GM21619 (cell line): Measurements from ENCODE around the gene PLA2G4B.

ENCODE experiments used
- ATAC-seq: cut with Tn5 transposase; IDR thresholded peaks from one replicate; pipeline ENCODE4 v1.9.1; 2021; ENCODE audit not compliant: unreplicated experiment

PLA2G4B gene

DNA sequence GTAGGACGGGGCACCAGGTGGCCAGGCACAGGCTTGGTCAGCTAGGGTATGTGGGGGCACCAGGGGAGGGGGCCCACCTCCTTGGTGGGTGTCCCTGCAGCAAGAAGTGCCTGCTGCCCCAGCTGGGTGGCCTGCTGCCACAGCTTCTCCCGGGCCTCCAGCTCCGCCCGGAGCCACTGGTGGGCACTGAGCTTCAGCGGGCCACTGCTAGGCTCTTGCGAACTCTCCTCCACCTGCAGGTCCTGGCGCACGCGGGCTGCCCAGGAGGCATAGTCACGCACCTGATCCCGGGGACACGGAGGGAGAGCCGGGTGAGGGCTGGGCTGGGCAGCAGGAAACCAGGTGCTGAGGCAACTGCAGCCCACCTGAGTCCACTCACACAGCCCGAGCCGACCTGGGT, 29.7 kb downstream of the PLA2G4B start:
- ATAC-seq: no peak

DNA sequence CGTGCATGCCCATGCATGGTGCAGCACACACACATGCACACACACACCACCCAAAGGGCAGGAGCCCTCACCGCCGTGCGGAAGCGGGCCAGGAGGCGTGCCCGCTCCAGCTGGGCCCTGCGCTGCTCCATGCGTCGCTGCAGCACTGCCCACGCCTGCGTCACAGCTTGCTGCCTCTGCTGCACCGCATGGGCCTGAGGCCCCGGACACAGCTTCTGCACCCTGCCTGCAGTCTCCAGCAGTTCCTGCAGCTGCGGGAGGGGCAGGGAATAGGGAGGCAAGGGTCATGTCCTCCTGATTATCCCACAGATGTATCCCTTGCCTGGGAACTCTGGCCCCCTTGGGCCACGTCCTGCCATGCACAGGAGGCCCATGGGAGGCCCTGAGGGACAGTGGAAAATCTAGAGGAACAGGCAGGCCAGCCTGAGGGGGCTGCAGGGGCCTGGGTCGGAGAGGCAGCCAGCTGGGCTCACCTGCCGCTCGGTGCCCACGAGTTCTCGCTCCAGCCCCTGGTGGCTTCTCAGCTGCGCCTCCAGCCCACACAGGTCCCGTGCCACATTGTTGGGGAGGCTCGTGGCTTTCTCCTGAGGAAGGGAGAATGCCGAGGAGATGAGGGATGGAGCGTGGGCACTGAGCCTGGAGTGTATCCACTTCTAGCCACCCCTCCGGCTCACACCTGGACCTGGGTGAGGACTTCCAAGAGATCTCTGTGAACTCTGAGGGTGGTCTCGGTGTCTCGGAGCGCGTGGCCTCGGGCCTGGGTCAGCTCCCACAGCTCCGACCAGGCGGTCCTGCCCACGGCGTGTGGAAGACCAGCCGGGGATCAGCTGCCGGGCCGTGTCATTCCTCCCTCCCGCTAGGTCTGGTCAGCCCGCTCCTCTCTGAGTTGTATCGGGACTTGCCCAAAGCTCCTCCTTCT, 31.4 kb downstream of the PLA2G4B start:
- ATAC-seq: no peak

DNA sequence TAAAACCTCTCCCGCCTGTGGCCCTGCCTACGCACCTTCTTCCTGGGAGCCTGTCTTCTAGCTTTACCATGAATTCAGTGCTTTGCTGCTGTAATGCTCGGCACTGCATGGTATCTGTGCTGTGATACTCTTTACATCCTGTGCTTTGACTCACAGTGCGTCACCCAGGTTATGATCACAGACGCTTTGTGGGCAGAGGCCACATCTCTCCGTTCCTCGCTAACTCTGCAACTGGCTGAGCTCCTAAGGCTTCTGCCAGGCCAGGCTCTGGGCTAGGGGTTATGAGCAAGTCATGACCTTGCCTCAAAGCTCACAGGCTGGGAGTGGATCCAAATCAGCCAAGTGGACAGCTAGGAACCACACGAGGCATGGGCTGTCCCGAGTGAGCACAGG, 32.0 kb downstream of the PLA2G4B start:
- ATAC-seq: no peak

DNA sequence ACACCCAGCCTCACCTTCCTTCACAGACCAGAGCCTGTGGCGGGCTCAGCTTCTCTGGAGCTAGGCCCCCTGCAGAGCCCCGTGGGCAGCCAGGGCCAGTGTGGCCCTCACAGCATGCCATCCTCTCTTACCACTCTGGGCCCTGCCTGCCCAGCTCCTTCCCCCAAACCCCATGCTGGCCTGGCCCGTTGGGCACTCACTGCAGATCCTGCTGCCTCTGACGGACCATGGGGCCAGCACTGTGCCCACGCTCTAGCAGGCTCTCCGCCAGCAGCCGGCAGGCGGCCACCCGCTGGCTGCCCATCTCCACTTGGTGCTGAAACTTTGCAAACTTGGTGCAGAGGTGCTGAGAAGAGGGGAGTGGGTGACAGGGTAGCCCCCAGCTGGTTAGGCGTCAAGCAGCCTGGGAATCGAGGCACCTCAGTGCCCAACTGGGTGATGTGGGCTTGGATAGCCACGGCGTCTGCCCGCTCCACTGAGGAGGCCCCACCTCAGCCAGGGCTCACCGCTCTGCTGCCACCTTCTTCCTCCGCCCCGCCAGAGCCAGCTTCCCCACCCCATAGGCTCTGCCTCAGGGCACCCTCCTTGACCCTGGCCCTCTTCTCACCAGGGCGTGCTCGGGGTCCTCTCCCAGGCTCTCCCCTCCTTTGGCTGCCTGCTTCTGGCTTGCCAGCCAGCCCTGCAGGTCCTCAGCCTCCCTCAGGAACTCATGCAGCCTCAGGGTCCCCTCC, 32.7 kb downstream of the PLA2G4B start:
- ATAC-seq: no peak

- ATAC-seq: no peak
Measured at GRCh38 chr15:41872166-41872747, 33.6 kb downstream of the PLA2G4B start.

- ATAC-seq: no peak
Measured at GRCh38 chr15:41873711-41874110, 35.1 kb downstream of the PLA2G4B start.

- no peak for ATAC-seq
Measured at GRCh38 chr15:41874736-41875135, 36.1 kb downstream of the PLA2G4B start.

GRCh38 chr15:41876007-41876406, 37.4 kb downstream of the PLA2G4B start:
- no peak for ATAC-seq

GRCh38 chr15:41876689-41877088, 38.0 kb downstream of the PLA2G4B start:
- ATAC-seq: no peak

- no peak for ATAC-seq
Measured at GRCh38 chr15:41877631-41878354, 39.1 kb downstream of the PLA2G4B start.

GRCh38 chr15:41878355-41878699, 39.7 kb downstream of the PLA2G4B start:
- no peak for ATAC-seq

GRCh38 chr15:41879321-41879845, 40.7 kb downstream of the PLA2G4B start:
- ATAC-seq: no peak

- ATAC-seq: no peak
Measured at GRCh38 chr15:41880156-41880877, 41.7 kb downstream of the PLA2G4B start.

- ATAC-seq: no peak
Measured at GRCh38 chr15:41881086-41881485, 42.4 kb downstream of the PLA2G4B start.

- ATAC-seq: no peak
Measured at GRCh38 chr15:41881550-41881919, 42.9 kb downstream of the PLA2G4B start.

GRCh38 chr15:41881920-41882688, 43.5 kb downstream of the PLA2G4B start:
- no peak for ATAC-seq

GRCh38 chr15:41882689-41883483, 44.2 kb downstream of the PLA2G4B start:
- no peak for ATAC-seq

DNA sequence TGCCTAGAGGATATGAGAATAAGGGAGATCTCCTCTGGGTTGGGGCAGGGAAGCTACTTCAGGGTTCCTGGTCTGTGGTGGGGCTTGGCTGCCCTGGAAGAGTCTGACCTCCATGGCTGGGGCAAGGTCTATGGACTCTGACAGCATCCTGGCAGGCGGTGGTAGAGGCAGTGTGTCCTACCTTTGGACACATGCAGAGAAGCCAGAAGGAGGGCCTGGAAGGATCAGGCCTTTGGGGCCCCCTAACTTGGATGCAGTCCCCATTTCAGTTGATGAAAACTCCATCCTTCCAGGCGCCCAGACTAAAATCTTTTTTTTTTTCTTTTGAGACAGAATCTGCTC, 44.8 kb downstream of the PLA2G4B start:
- ATAC-seq: no peak

DNA sequence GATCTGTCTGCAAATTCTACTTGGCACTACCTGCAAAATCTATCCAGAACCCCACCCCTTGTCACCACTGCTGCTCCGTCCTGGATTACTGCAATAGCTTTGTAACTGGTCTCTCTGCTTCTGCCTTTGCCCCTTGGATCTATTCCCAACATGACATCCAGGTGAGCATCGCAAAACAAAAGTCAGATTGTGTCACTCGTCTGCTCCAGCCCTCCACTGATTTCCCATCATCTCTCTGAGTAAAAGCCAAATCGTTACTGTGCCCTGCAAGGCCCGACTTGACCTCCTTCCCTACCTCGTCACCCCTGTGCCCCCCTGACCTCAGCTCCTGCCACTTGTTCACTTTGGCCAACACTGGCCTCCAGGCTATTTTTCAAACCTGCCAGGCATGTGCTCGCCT, 45.8 kb downstream of the PLA2G4B start:
- no peak for ATAC-seq
